Heart left ventricle (tissue), 16 donors: ENCODE results near the gene CMC1. TPM values are rescaled to one million over a fixed set of nuclear protein-coding genes. Genes with fewer than 3 reads are reported as not detected.
"Not testable (repeated sequence)": the region's sequence is repeated elsewhere in the genome, so short reads cannot be mapped to it uniquely, and the experiment has no call there.

Experiments used
- ATAC-seq, 4 donors: fragments of 200-7000 bp; cut with Tn5 transposase; one replicate each; pipeline ENCODE4 v1.9.1; 2020 to 2022; ENCODE audit warnings: moderate library complexity in 4 of 4, mild to moderate bottlenecking in 3 of 4, moderate number of reproducible peaks in 1 of 4
- DNase-seq, 5 donors: peaks; one replicate each; pipeline ENCODE4 v3.0.0-alpha.2; 2020
- H3K27ac ChIP-seq, 12 donors: fragments of 200-600 bp; sonication (generic) in 4 of 12; one replicate each; pipeline versions ENCODE4 v1.5.0 to v1.8.0; 2016 to 2022; ENCODE audit warnings: mild to moderate bottlenecking in 2 of 12
- H3K27me3 ChIP-seq, 9 donors: fragments of 200-600 bp; sonication (generic) in 2 of 9; one replicate each; pipeline versions ENCODE4 v1.5.1 to v1.8.0; 2016 to 2022; ENCODE audit warnings: mild to moderate bottlenecking in 3 of 9
- H3K36me3 ChIP-seq, 9 donors: fragments of 200-600 bp; sonication (generic) in 2 of 9; one replicate each; pipeline versions ENCODE4 v1.5.0 to v1.8.0; 2018 to 2022; ENCODE audit warnings: mild to moderate bottlenecking in 2 of 9
- H3K4me1 ChIP-seq, 12 donors: fragments of 200-600 bp; sonication (generic) in 4 of 12; one replicate each; pipeline versions ENCODE4 v1.5.0 to v1.8.0; 2016 to 2022; ENCODE audit warnings: mild to moderate bottlenecking in 3 of 12
- H3K4me3 ChIP-seq, 12 donors: fragments of 200-600 bp; sonication (generic) in 4 of 12; one replicate each; pipeline versions ENCODE4 v1.5.0 to v1.8.0; 2017 to 2022; ENCODE audit warnings: mild to moderate bottlenecking in 9 of 12, moderate library complexity in 4 of 12
- H3K9me3 ChIP-seq, 12 donors: fragments of 200-600 bp; sonication (generic) in 4 of 12; one replicate each; pipeline versions ENCODE4 v1.5.0 to v1.8.0; 2016 to 2022; ENCODE audit warnings: mild to moderate bottlenecking in 1 of 12
- POLR2A ChIP-seq, 2 donors: fragments of 450-650 bp; IDR thresholded peaks; one replicate each; pipeline ENCODE4 v1.6.1; 2017; ENCODE audit warnings: antibody characterized with exemption in 2 of 2, mild to moderate bottlenecking in 2 of 2, moderate library complexity in 2 of 2
- WGBS, 4 donors: extraction: QIAGEN DNeasy Blood & Tissue Kit in 2 of 4; methylation state at CpG; one replicate each; pipeline versions ENCODE4 v1.1.5 to v1.1.7; 2013 to 2018; 5-methylcytosine and 5-hydroxymethylcytosine counted together
- intact Hi-C, 10 donors: fragments of 100-400 bp; cut with DNase I; formaldehyde crosslinking; loops; one replicate each; pipeline versions ENCODE4 v1.11.1 to v1.14.2; 2022
- polyA plus RNA-seq, 2 donors: library from polyadenylated mRNA; stranded (reverse); fragments of 200-250 nt; gene quantifications; one replicate each; pipeline ENCODE4 v1.2.3, GENCODE V29; 2013
- total RNA-seq, 9 donors: library from RNA; depleted of rRNA in 2 of 9; stranded (reverse); fragments of >200 nt in 2 of 9; fragmentation: NEBNext Ultra II Directional in 3 of 9; extraction: Animal tissue kit (Norgen Biotek cat#: 25700) in 3 of 9; gene quantifications; one replicate each; pipeline versions ENCODE4 v1.1.0 to v1.2.4, GENCODE V29; 2016 to 2023
- TF ChIP-seq, protein P1 (sequence below), 12 donors: fragments of 200-600 bp; sonication (generic) in 4 of 12; IDR thresholded peaks; one replicate each; pipeline versions ENCODE4 v1.5.0 to v1.8.0; 2018 to 2022; ENCODE audit warnings: antibody characterized with exemption in 12 of 12, mild to moderate bottlenecking in 5 of 12
- donor health status: ischemic (EF 13 %, LVEDD 7.1; RV severe dilation, severe dysfunction).
- donor health status: healthy with polysubstance abuse.
- donor health status: DM: no; HTN: yes; CAD: no.
- donor health status: DM: no; HTN: no; CAD: no.
- donor health status: ischemic (EF 25% LVEDD 6.9; RV normal size, moderate dysfunction).
- donor health status: ischemic (EF 25% LVEDD 5.7; RV mildly dilated, moderate dysfunction).
- donor health status: healthy.
- donor health status: DM: yes; HTN: yes; CAD: no.
- donor health status: ischemic (EF 35%, LVEDD 5.7; RV mildly dilated, moderate dysfunction).
- donor health status: nonischemic (EF 11% LVEDD 7.7; RV severe dilation, severe dysfunction).
- donor health status: DM: yes; HTN: yes; CAD: no.
- donor health status: PGD.
- donor health status: ischemic (EF 29% LVEDD 5.4; RV normal size, mild dysfunction).
- donor health status: nonischemic (EF 23%, LVEDD 6.1; RV moderate dilation, normal function).

Gene CMC1
- total and polyA plus RNA-seq, 11 donors = 14.9 to 106 (median 27.6) TPM

GRCh38 chr3:28268989-28269388, 27.6 kb downstream of the CMC1 start:
- 78 to 81% (median 81%) methylated on average over 1 of the region's 1 CpG for WGBS, 4 donors
- H3K9me3 ChIP-seq = peaks cover 0 to 31% (median 14%) of the 10 kb centered on the region in 12 donors
- H3K27ac ChIP-seq = no peak overlapping the region
- ATAC-seq (no peak), DNase-seq (no peak)
- H3K36me3 ChIP-seq = peaks cover 0 to 49% (median 34%) of the 10 kb centered on the region in 9 donors
- H3K4me3 ChIP-seq = no peak overlapping the region
- H3K27me3 ChIP-seq = no peaks in the 10 kb centered on the region
- peaks cover 0 to 7% (median 0%) of the 10 kb centered on the region in 12 donors for H3K4me1 ChIP-seq
- intact Hi-C loops = no loop called here
- TF ChIP-seq, protein P1, sequence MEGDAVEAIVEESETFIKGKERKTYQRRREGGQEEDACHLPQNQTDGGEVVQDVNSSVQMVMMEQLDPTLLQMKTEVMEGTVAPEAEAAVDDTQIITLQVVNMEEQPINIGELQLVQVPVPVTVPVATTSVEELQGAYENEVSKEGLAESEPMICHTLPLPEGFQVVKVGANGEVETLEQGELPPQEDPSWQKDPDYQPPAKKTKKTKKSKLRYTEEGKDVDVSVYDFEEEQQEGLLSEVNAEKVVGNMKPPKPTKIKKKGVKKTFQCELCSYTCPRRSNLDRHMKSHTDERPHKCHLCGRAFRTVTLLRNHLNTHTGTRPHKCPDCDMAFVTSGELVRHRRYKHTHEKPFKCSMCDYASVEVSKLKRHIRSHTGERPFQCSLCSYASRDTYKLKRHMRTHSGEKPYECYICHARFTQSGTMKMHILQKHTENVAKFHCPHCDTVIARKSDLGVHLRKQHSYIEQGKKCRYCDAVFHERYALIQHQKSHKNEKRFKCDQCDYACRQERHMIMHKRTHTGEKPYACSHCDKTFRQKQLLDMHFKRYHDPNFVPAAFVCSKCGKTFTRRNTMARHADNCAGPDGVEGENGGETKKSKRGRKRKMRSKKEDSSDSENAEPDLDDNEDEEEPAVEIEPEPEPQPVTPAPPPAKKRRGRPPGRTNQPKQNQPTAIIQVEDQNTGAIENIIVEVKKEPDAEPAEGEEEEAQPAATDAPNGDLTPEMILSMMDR (IDR thresholded peaks at IDR 0.05) = no peak
- TF ChIP-seq POLR2A (IDR thresholded peaks at IDR 0.05) = no peak

- intact Hi-C loops, H3K27me3 ChIP-seq, ATAC-seq, H3K4me3 ChIP-seq, H3K27ac ChIP-seq, DNase-seq, H3K4me1 ChIP-seq: not testable (repeated sequence)
- Histone ChIP-seq H3K9me3 (peaks cover 0 to 40% (median 16%) of the 10 kb centered on the region in 12 donors), H3K36me3 (peaks cover 0 to 47% (median 25%) of the 10 kb centered on the region in 9 donors)
- WGBS, 4 donors = 95 to 99% (median 97%) methylated on average over 2 of the region's 2 CpGs
Observed at GRCh38 chr3:28269884-28270283, 28.5 kb downstream of the CMC1 start.

- no peak overlapping the region for H3K27ac ChIP-seq
- TF ChIP-seq, protein P1 (IDR thresholded peaks at IDR 0.05) = no peak
- TF ChIP-seq POLR2A (IDR thresholded peaks at IDR 0.05) = no peak
- peaks cover 0 to 43% (median 16%) of the 10 kb centered on the region in 12 donors for H3K9me3 ChIP-seq
- H3K4me3 ChIP-seq = no peak overlapping the region
- no peaks in the 10 kb centered on the region for H3K27me3 ChIP-seq
- ATAC-seq (no peak), DNase-seq (no peak)
- peaks cover 0 to under 1% (median 0%) of the 10 kb centered on the region in 12 donors for H3K4me1 ChIP-seq
- intact Hi-C loops = no loop called here
- peaks cover 0 to 49% (median 10%) of the 10 kb centered on the region in 9 donors for H3K36me3 ChIP-seq
Observed at GRCh38 chr3:28273837-28274236, 32.4 kb downstream of the CMC1 start.

DNA sequence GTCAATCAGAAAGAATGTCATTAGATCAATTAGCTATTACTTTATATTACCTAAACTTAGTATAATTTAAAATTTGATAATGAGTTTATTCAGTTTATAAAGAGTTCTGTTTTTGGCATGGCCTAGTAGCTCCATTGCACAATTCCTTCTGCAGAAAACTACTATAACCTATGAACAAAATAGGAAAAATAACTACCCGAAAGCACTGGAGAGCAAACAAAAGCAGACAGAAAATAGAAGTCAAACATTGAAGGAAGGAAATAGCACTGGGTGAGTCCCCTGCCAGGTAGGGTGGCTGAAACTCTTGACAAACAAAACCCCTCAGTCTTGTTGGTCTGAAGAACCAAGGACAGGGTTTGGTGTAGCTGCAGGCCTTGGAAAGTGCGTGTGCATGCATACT, 37.5 kb downstream of the CMC1 start:
- no peak for DNase-seq
- WGBS, 4 donors = 89 to 93% (median 91%) methylated on average over 2 of the region's 2 CpGs
- Histone ChIP-seq H3K4me3 (no peak overlapping the region), H3K4me1 (peaks cover 0 to 10% (median 0%) of the 10 kb centered on the region in 12 donors), H3K27ac (no peak overlapping the region), H3K9me3 (peaks cover 0 to 13% (median 2%) of the 10 kb centered on the region in 12 donors), H3K36me3 (peaks cover 0 to 17% (median 5%) of the 10 kb centered on the region in 9 donors), H3K27me3 (no peaks in the 10 kb centered on the region)
- no peak for TF ChIP-seq POLR2A (IDR thresholded peaks at IDR 0.05)
- TF ChIP-seq, protein P1 (IDR thresholded peaks at IDR 0.05) = no peak
- intact Hi-C loops = no loop called here
- ATAC-seq = no peak

DNA sequence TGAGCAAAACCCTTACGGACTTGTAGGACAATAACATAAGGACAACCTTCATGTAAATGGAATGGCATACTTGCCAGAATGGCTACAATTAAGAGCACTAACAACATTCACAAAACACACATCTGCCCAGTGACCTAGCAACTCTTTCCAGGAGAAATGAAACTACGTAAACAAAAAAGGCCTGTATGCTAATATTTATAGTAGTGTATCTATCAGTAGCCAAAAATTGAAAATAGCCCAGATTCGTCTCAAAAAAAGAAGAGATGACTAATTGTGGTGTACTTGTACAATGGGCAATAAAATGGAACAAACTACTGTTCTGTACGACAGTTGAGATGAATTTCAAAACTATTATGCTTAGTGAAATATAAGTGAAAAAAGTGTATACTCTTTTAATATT, 38.4 kb downstream of the CMC1 start:
- WGBS, 4 donors = 60 to 76% (median 68%) methylated on average over 4 of the region's 4 CpGs
- no peak overlapping the region for H3K4me3 ChIP-seq
- no peak overlapping the region for H3K27ac ChIP-seq
- DNase-seq (no peak), ATAC-seq (no peak)
- peaks cover 0 to 10% (median 0%) of the 10 kb centered on the region in 12 donors for H3K4me1 ChIP-seq
- no peaks in the 10 kb centered on the region for H3K27me3 ChIP-seq
- H3K9me3 ChIP-seq = peaks cover 0 to 4% (median 0%) of the 10 kb centered on the region in 12 donors
- intact Hi-C loops = loop anchor here in 3 of 10 donors (5.0 to 10.0 kb wide), 2 partner anchors 565 to 567 kb away; no protein-coding TSS in a partner anchor
- TF ChIP-seq, protein P1 (IDR thresholded peaks at IDR 0.05) = no peak
- no peak for TF ChIP-seq POLR2A (IDR thresholded peaks at IDR 0.05)
- H3K36me3 ChIP-seq = peaks cover 0 to 13% (median 5%) of the 10 kb centered on the region in 9 donors
